GM21723 (cell line): Measurements from ENCODE around the gene MPHOSPH6.
"Not testable (repeated sequence)": the region's sequence is repeated elsewhere in the genome, so short reads cannot be mapped to it uniquely, and the experiment has no call there.

Source experiments
- ATAC-seq: cut with Tn5 transposase; IDR thresholded peaks from one replicate; pipeline ENCODE4 v1.9.1; 2021; ENCODE audit warnings: mild to moderate bottlenecking, moderate library complexity; ENCODE audit not compliant: unreplicated experiment

Gene MPHOSPH6

GRCh38 chr16:82176204-82176603 lies 6.2 kb upstream of the MPHOSPH6 start:
- no peak for ATAC-seq

DNA sequence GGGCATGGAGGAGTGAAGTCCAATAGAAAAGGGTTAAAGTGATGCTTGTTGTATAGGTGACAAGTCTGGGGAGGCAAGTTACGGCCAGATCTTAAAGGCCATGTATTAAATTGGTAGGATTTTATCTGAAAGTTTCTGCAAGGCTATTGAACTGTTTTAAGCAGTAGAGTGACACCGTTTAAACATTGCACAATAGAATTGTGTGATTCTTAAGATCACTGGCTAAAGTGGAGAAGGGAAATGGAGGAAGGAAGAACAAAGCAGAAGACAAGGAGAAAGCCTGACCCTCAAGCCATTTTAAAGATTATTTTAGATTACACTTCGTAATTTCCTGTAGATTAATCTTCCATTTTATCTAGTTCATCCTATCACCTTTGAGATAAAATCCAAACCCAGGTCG lies 5.6 kb upstream of the MPHOSPH6 start:
- no peak for ATAC-seq

GRCh38 chr16:82167670-82168069 lies 2.4 kb downstream of the MPHOSPH6 start:
- no peak for ATAC-seq

DNA sequence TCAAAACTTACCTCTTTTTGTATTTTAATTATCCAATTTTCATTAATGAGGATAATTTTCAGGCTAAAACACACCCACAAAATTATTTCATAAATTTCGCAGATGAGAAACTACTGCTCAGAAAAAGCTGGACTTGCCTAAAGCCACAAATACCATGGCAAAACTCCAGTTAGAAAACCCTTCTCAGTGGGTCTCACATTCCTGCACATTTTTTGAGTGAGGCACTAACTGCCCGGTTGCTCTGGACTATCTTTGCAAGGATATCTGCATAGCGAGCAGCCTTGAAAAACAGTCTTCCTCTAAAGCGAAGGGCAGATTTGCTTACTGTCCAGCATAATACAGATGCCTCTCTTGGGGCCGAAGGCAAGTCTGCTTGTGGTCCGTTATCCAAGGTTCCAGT lies 9.8 kb downstream of the MPHOSPH6 start:
- ATAC-seq: no peak

- ATAC-seq: no peak
Observed at GRCh38 chr16:82157836-82158235, 12.2 kb downstream of the MPHOSPH6 start.

- no peak for ATAC-seq
Observed at GRCh38 chr16:82157534-82157812, 12.6 kb downstream of the MPHOSPH6 start.

GRCh38 chr16:82156761-82157533 lies 13.1 kb downstream of the MPHOSPH6 start:
- no peak for ATAC-seq

- ATAC-seq: no peak
Observed at GRCh38 chr16:82152641-82153112, 17.3 kb downstream of the MPHOSPH6 start.

DNA sequence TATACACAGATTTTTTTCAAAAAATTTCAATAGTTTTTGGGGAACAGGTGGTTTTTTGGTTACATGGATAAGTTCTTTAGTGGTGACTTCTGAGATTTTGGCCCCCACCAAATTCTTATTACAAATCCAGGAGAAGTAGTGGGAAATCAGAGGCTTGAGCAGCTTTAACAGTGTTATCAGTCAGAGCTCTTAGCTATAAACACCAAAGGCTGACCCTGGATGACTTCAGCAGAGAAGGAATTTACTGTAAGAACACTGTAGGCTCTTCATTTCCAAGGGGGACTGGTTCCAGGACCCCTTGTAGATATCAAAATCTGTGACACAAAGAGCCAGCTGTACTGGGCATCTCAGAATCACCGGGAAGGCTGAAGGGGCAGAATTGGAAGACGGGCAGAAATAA lies 17.8 kb downstream of the MPHOSPH6 start:
- ATAC-seq: no peak

GRCh38 chr16:82150549-82150948 lies 19.5 kb downstream of the MPHOSPH6 start:
- ATAC-seq: no peak

DNA sequence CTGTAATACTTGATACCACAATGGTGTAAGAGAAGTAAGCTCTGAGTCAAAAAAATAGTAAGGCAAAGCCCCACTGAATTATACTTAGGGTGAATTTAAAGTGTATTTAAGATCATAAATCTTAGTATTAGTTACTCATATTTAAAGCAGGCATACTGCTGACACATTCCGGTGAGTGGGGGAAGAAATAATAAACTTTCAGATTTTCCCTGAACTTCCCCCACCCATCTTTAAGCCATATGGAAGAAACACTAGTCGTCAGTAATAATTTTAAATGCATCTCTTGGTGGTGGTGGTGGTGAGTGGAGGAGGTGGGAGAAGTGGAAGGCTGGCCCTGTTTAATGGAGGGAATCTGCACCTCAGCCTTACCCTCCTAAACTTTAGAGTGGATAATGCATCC lies 20.5 kb downstream of the MPHOSPH6 start:
- ATAC-seq: no peak

GRCh38 chr16:82147546-82147945 lies 22.5 kb downstream of the MPHOSPH6 start:
- ATAC-seq: no peak

GRCh38 chr16:82146957-82147356 lies 23.1 kb downstream of the MPHOSPH6 start:
- ATAC-seq: no peak

DNA sequence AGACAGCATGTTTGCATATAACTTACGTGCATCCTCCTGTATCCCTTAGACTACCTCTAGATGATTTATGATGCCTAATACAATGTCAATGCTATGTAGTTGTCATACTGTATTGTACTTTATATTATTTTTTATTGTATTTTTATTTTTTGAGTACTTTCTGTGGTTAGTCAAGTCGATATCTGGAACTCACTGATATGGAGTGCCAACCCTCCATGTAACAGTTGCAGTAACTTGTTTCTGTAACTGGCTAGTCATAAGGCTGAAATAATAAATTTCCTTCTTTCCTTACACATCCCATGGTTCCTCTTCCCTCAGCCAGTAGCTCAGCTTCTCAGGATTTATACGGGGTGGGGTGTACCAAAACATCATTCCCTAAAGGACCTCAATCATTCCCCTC lies 23.5 kb downstream of the MPHOSPH6 start:
- ATAC-seq: no peak

DNA sequence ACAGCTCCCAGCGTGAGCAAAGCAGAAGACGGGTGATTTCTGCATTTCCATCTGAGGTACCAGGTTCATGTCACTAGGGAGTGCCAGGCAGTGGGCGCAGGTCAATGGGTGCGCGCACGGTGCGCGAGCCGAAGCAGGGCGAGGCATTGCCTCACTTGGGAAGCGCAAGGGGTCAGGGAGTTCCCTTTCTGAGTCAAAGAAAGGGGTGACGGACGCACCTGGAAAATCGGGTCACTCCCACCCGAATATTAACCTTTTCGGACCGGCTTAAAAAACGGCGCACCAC lies 30.8 kb downstream of the MPHOSPH6 start:
- not testable (repeated sequence) for ATAC-seq

DNA sequence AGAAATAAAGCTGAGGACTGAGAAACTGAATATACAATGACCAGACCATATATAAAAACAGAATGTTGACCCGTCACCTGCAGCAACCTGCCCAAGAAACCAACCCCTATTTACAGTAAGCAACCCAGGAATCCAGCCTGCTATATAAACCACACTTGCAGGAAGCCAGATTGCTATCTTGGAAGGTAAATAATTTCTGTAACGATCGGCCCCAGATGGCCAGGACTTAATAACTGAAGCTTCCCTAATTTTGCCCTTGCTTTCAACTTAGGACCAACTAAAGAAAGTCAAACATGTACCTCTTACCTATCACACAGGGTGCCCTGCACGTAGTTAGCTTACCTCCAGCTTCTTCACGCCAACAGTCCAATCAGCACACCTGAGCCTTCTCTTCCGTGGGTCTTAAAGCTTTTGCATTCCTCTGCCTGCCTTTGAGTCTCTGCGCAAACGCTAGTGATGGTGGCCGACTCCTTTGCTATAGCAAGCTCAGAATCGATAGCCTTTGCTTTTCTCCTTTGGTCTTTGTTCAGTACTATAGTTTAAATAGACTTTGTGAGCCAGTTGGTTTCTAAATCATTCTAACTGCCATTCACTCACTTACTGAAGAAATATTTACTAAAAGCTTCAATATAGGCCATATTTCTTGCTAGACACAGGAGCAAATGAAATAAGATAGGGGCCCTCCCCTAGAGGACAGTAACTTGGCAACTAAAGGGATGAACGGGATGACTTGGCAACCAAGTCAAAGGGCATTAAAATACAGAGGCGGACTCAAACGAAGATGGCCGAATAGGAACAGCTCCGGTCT lies 31.3 kb downstream of the MPHOSPH6 start:
- ATAC-seq: no peak

DNA sequence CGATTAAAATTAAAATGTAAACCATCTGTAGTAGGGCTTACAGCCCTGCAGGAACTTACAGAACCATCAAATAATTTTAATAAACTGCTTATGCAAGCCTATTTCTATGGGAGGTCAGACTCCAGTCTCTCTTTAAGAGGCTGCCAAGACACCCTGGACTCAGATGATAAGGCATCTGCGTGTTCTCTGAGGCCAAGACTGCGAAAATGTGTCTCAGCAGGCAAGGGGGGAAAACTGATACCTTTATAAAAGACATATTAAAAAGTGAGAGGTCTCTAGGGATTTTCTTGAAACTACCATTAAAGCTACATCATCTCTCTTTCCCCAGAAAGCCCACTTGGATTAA lies 32.2 kb downstream of the MPHOSPH6 start:
- ATAC-seq: no peak

- ATAC-seq: no peak
Observed at GRCh38 chr16:82136956-82137821, 32.8 kb downstream of the MPHOSPH6 start.

DNA sequence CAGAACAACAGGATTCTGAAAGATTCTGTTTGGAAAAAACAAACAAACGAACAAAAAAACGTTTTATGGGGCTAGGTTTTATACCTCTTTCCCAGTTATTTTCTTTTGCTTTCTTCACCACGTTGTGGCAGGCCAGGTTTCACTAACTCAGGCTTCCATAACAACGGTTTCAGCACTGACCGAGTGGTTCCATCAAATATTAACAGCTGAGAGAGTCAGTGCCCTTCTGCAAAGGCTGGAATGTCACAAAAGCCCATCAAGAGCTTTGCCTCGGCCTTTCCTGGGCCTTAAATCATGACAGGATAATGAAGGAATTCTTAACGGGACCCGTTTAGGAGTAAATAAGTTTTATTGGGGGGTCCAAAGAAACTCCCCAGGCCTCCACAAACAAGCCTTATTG lies 34.2 kb downstream of the MPHOSPH6 start:
- ATAC-seq: no peak

DNA sequence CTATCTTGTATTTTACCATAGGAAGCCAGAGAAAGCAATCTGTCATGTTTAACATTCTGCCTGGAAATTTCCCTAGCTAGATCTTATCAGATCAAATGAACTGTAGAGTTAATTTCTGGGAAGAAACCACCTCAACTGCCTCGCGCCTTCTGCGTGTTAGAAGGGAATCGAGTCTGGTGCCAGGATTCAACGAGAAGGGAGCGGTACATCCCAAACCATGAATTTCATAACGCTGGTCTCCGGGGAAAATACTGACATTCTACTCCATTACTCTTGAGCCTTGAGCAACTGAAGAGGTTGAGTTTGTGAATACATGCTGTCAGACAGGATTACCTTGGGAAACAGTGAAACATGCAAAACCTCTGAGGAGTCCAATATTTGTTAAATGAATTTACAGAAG lies 35.2 kb downstream of the MPHOSPH6 start:
- no peak for ATAC-seq

GRCh38 chr16:82133798-82134197 lies 36.2 kb downstream of the MPHOSPH6 start:
- no peak for ATAC-seq

- ATAC-seq: no peak
Observed at GRCh38 chr16:82129881-82130280, 40.1 kb downstream of the MPHOSPH6 start.
